NCI-H1436 treated with DMSO at 0.1 percent for 48 hours (cell line): ENCODE measurements around the gene GTF2H4.
"Not testable (repeated sequence)": the region's sequence is repeated elsewhere in the genome, so short reads cannot be mapped to it uniquely, and the experiment has no call there.

Experiments used
- DNase-seq: peaks from one replicate; lab custom pipeline; 2025; lab: John Stamatoyannopoulos, UW

GTF2H4 gene

GRCh38 chr6:30907758-30908591 is at the start of gene GTF2H4:
TSS of gene GTF2H4 (plus strand) at chr6:30908207.
- peak; percentile 88 for DNase-seq

GRCh38 chr6:30859726-30860125 is 48.3 kb upstream of the GTF2H4 start:
- not testable (repeated sequence) for DNase-seq

GRCh38 chr6:30861257-30862048 is 46.6 kb upstream of the GTF2H4 start:
- no peak for DNase-seq

GRCh38 chr6:30862156-30862875 is 45.7 kb upstream of the GTF2H4 start:
- DNase-seq: no peak

GRCh38 chr6:30864325-30864724 is 43.7 kb upstream of the GTF2H4 start:
- no peak for DNase-seq

GRCh38 chr6:30869241-30869749 is 38.7 kb upstream of the GTF2H4 start:
- not testable (repeated sequence) for DNase-seq

- DNase-seq: no peak
Observed at GRCh38 chr6:30870546-30870945, 37.5 kb upstream of the GTF2H4 start.

- DNase-seq: no peak
Observed at GRCh38 chr6:30871592-30872183, 36.3 kb upstream of the GTF2H4 start.

GRCh38 chr6:30873137-30873640 is 34.8 kb upstream of the GTF2H4 start:
- DNase-seq: no peak

- DNase-seq: not testable (repeated sequence)
Observed at GRCh38 chr6:30873795-30874194, 34.2 kb upstream of the GTF2H4 start.

GRCh38 chr6:30875244-30876038 is 32.6 kb upstream of the GTF2H4 start:
- no peak for DNase-seq

GRCh38 chr6:30876039-30876730 is 31.8 kb upstream of the GTF2H4 start:
- DNase-seq: no peak

GRCh38 chr6:30877419-30878262 is 30.4 kb upstream of the GTF2H4 start:
- no peak for DNase-seq

GRCh38 chr6:30879684-30880427 is 28.2 kb upstream of the GTF2H4 start:
- no peak for DNase-seq

GRCh38 chr6:30880698-30881252 is 27.2 kb upstream of the GTF2H4 start:
- no peak for DNase-seq

- DNase-seq: no peak
Observed at GRCh38 chr6:30881392-30882203, 26.4 kb upstream of the GTF2H4 start.

GRCh38 chr6:30882204-30882758 is 25.7 kb upstream of the GTF2H4 start:
- DNase-seq: no peak
